ENCODE measurements around the gene MTMR11.

GRCh38 chr1:149906570-149907075, 30.1 kb downstream of the MTMR11 start:
- TF ChIP-seq, protein P1, sequence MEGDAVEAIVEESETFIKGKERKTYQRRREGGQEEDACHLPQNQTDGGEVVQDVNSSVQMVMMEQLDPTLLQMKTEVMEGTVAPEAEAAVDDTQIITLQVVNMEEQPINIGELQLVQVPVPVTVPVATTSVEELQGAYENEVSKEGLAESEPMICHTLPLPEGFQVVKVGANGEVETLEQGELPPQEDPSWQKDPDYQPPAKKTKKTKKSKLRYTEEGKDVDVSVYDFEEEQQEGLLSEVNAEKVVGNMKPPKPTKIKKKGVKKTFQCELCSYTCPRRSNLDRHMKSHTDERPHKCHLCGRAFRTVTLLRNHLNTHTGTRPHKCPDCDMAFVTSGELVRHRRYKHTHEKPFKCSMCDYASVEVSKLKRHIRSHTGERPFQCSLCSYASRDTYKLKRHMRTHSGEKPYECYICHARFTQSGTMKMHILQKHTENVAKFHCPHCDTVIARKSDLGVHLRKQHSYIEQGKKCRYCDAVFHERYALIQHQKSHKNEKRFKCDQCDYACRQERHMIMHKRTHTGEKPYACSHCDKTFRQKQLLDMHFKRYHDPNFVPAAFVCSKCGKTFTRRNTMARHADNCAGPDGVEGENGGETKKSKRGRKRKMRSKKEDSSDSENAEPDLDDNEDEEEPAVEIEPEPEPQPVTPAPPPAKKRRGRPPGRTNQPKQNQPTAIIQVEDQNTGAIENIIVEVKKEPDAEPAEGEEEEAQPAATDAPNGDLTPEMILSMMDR (IDR thresholded peaks at IDR 0.05): no peak
- TF ChIP-seq POLR2A (IDR thresholded peaks at IDR 0.05) (no peak), POLR2AphosphoS5 (IDR thresholded peaks at IDR 0.05) (no peak), EP300 (IDR thresholded peaks at IDR 0.05) (no peak)

Measured in sigmoid colon (tissue), 4 donors.